Transverse colon (tissue), 4 donors: Measurements from ENCODE around the gene FCER2. TPM values are rescaled to one million over a fixed set of nuclear protein-coding genes. Genes with fewer than 3 reads are reported as not detected.
A peak's percentile ranks its signal among the peaks of the same experiment; 100 is the strongest.

Experiments
- DNase-seq: peaks from one replicate; pipeline ENCODE4 v3.0.0-alpha.2; 2019
- H3K27ac ChIP-seq, 4 donors: fragments of 200-600 bp; sonication (generic); 2 replicates each; pipeline ENCODE4 v1.5.1; 2016 to 2018; ENCODE audit warnings: inconsistent platforms in 4 of 4
- H3K27me3 ChIP-seq: fragments of 200-600 bp; sonication (generic); 2 replicates; pipeline ENCODE4 v1.5.1; 2017; ENCODE audit warnings: inconsistent platforms
- H3K36me3 ChIP-seq, 4 donors: fragments of 200-600 bp; sonication (generic); 2 replicates each; pipeline ENCODE4 v1.5.1; 2017 to 2019; ENCODE audit warnings: inconsistent platforms in 4 of 4
- H3K4me1 ChIP-seq, 4 donors: fragments of 200-600 bp; sonication (generic); 2 replicates each; pipeline ENCODE4 v1.5.1; 2017 to 2020; ENCODE audit warnings: inconsistent platforms in 4 of 4
- H3K4me3 ChIP-seq, 4 donors: fragments of 200-600 bp; sonication (generic); 1 replicate in 1 of 4; 2 replicates in 3 of 4; pipeline versions ENCODE4 v1.5.1 to v1.6.1; 2017 to 2019; ENCODE audit warnings: inconsistent platforms in 4 of 4
- H3K9me3 ChIP-seq, 2 donors: fragments of 200-600 bp; sonication (generic); 2 replicates each; pipeline ENCODE4 v1.5.1; 2017 to 2019; ENCODE audit warnings: inconsistent platforms in 2 of 2
- EP300 ChIP-seq: sonication (generic); formaldehyde crosslinking; IDR thresholded peaks from one replicate; pipeline ENCODE4 v1.6.1; 2017; ENCODE audit warnings: antibody characterized with exemption, low read depth
- POLR2A ChIP-seq: fragments of 450-650 bp; IDR thresholded peaks from one replicate; pipeline ENCODE4 v1.6.1; 2016; ENCODE audit warnings: antibody characterized with exemption, mild to moderate bottlenecking, moderate library complexity
- POLR2AphosphoS5 ChIP-seq, 3 donors: sonication (generic); formaldehyde crosslinking; IDR thresholded peaks; one replicate each; pipeline ENCODE4 v1.6.1; 2016; ENCODE audit warnings: antibody characterized with exemption in 3 of 3
- WGBS, 2 donors: methylation state at CpG; one replicate each; pipeline ENCODE4 v1.1.5; 2018; ENCODE audit warnings: low coverage in 1 of 2; 5-methylcytosine and 5-hydroxymethylcytosine counted together
- in situ Hi-C, 4 donors: fragments of 200-750 bp; cut with MboI; loops; one replicate each; pipeline versions ENCODE4 v1.15.0 to v1.15.1; 2017; ENCODE audit warnings: low sequenced_read_pairs in 3 of 4, low pct_ligation_motif_present in 1 of 4, low pct_unique_long_range_greater_than_20kb in 1 of 4
- intact Hi-C: fragments of 100-400 bp; cut with DNase I; formaldehyde crosslinking; loops from one replicate; pipeline ENCODE4 v1.15.1; 2023; ENCODE audit warnings: low total_unique reads
- total RNA-seq, 4 donors: library from RNA; depleted of rRNA; stranded (reverse); fragments of >200 nt; gene quantifications; one replicate each; pipeline ENCODE4 v1.1.0, GENCODE V29; 2016
- TF ChIP-seq, protein P1 (sequence below), 5 experiments: fragments of 200-600 bp in 3 of 5; fragments of 450-650 bp in 2 of 5; sonication (generic) in 3 of 5; IDR thresholded peaks; 1 replicate in 2 of 5; 2 replicates in 3 of 5; pipeline ENCODE4 v1.5.1; 2016 to 2017; ENCODE audit warnings: antibody characterized with exemption in 5 of 5, inconsistent platforms in 3 of 5, mild to moderate bottlenecking in 2 of 5, moderate library complexity in 1 of 5

FCER2 gene
- total RNA-seq, 4 donors from 2014 or later, result 0.27 to 10.1 (median 4.3) TPM; not detected in 1

DNA sequence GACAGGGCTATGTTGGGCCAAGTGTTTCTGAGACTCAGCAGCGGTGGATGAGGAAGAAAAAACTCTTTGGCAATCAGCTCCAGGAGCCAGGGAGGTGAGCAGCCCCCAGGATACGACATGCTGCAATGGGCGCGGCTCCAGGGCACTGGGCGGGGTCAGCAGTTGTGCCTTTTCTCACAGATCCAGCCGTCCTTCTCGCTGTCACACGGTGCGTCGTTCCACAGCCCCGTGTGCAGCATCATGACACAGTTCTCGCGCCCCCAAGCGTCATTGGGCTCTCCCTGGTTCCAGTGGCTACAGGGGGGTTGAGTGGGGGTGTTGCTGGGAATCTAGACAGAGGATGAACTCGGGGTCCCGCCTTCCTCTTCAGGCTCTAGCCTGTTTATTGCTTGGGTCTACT lies 27.3 kb upstream of the FCER2 start:
- in situ Hi-C loops (no loop called here), intact Hi-C loops (no loop called here)
- Histone ChIP-seq H3K4me3 (no peak overlapping the region), H3K27me3 (peaks cover 57% of the 10 kb centered on the region), H3K4me1 (peaks cover 0 to 7% (median 0%) of the 10 kb centered on the region in 4 donors), H3K36me3 (no peaks in the 10 kb centered on the region), H3K9me3 (no peaks in the 10 kb centered on the region), H3K27ac (no peak overlapping the region)
- TF ChIP-seq, protein P1, sequence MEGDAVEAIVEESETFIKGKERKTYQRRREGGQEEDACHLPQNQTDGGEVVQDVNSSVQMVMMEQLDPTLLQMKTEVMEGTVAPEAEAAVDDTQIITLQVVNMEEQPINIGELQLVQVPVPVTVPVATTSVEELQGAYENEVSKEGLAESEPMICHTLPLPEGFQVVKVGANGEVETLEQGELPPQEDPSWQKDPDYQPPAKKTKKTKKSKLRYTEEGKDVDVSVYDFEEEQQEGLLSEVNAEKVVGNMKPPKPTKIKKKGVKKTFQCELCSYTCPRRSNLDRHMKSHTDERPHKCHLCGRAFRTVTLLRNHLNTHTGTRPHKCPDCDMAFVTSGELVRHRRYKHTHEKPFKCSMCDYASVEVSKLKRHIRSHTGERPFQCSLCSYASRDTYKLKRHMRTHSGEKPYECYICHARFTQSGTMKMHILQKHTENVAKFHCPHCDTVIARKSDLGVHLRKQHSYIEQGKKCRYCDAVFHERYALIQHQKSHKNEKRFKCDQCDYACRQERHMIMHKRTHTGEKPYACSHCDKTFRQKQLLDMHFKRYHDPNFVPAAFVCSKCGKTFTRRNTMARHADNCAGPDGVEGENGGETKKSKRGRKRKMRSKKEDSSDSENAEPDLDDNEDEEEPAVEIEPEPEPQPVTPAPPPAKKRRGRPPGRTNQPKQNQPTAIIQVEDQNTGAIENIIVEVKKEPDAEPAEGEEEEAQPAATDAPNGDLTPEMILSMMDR (IDR thresholded peaks at IDR 0.05), result no peak
- TF ChIP-seq EP300, result no peak
- TF ChIP-seq POLR2AphosphoS5 (IDR thresholded peaks at IDR 0.05), result no peak
- no peak for TF ChIP-seq POLR2A
- no peak for DNase-seq
- WGBS, 2 donors, result 18% methylated on average over 16 of the region's 16 CpGs; no CpG with 5 or more reads in 1 of the 2 donors

DNA sequence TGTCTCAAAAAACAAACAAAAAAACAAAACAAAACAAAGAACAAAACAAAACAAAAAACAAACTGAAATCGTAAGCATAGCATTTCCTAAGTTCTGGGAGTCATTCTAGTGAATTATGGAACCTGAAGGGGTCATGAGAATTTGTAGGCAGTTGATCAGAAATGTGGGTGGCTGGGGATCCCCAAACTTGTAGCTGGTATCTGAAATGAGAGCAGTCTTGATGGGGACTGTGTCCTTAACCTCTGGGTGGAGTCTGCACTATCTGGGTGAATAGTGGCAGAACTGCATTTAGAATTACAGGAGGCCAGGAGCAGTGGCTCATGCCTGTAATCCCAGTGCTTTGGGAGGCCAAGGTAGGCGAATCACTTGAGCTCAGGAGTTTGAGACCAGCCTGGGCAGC lies 23.9 kb upstream of the FCER2 start:
- intact Hi-C loops (no loop called here), in situ Hi-C loops (no loop called here)
- no peak for DNase-seq
- H3K27ac ChIP-seq, result no peak overlapping the region
- H3K27me3 ChIP-seq, result peaks cover 38% of the 10 kb centered on the region
- H3K4me1 ChIP-seq, result peaks cover 0 to 7% (median 0%) of the 10 kb centered on the region in 4 donors
- H3K9me3 ChIP-seq, result no peaks in the 10 kb centered on the region
- H3K4me3 ChIP-seq, result no peak overlapping the region
- no peaks in the 10 kb centered on the region for H3K36me3 ChIP-seq
- 71 to 73% methylated on average over 1 to 2 of the region's 2 CpGs for whole genome bisulfite sequencing, 2 donors
- TF ChIP-seq POLR2AphosphoS5 (IDR thresholded peaks at IDR 0.05) (no peak), POLR2A (no peak), EP300 (no peak)
- TF ChIP-seq, protein P1 (IDR thresholded peaks at IDR 0.05), result no peak

DNA sequence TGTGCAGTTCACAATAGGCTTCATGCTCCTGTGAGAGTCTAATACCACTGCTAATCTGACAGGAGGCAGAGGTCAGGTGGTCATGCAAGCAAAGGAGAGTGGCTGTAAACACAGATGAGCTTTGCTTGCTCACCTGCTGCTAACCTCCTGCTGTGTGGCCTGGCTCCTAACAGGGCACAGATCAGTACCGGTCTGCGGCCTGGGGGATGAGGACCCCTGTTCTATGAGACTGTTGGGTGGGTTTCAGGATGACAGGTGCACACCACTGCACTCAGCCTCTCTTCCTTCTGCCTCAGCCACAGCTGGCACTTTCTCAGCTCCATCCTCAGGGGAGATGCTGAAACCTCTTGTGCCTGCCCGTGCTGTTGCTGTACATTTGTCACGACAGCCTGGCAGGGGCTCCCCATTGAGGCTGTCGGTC lies 20.3 kb upstream of the FCER2 start:
- in situ Hi-C loops (no loop called here), intact Hi-C loops (no loop called here)
- Histone ChIP-seq H3K4me1 (no peaks in the 10 kb centered on the region), H3K4me3 (no peak overlapping the region), H3K27ac (no peak overlapping the region), H3K36me3 (no peaks in the 10 kb centered on the region), H3K9me3 (no peaks in the 10 kb centered on the region), H3K27me3 (peaks cover 3% of the 10 kb centered on the region)
- no peak for TF ChIP-seq POLR2AphosphoS5 (IDR thresholded peaks at IDR 0.05)
- no peak for DNase-seq
- WGBS, 2 donors, result 60 to 83% methylated on average over 1 to 5 of the region's 5 CpGs

- TF ChIP-seq, protein P1 (IDR thresholded peaks at IDR 0.05), result no peak
- TF ChIP-seq POLR2AphosphoS5 (IDR thresholded peaks at IDR 0.05), result no peak
- TF ChIP-seq POLR2A, result no peak
- TF ChIP-seq EP300, result no peak
- Histone ChIP-seq H3K27ac (no peak overlapping the region), H3K4me1 (no peaks in the 10 kb centered on the region), H3K9me3 (no peaks in the 10 kb centered on the region), H3K36me3 (no peaks in the 10 kb centered on the region), H3K27me3 (no peaks in the 10 kb centered on the region), H3K4me3 (no peak overlapping the region)
- no peak for DNase-seq
- intact Hi-C loops (no loop called here), in situ Hi-C loops (no loop called here)
- WGBS, 2 donors, result 76 to 80% methylated on average over 1 to 6 of the region's 6 CpGs
These were observed 18.4 kb upstream of the FCER2 start for GRCh38 chr19:7720351-7720750.

DNA sequence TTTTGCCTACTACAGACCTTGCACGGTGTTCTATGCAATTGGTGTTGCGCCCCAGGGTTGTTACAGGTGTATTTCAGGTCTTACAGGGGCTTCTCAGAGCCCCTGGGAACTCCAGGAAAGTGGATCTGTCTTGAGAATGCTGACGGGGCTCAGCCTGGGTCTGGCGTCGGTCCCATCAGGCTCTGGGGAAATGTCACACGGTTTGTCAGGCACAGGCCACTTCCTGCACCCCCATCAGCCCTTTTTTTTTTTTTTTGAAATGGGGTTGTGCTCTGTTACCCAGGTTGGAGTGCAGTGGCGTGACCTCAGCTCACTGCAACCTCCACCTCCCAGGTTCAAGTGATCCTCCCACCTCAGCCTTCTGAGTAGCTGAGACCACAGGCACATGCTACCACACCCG lies 16.7 kb upstream of the FCER2 start:
- 56% methylated on average over 8 of the region's 8 CpGs; no CpG with 5 or more reads in 1 of the 2 donors for WGBS, 2 donors
- in situ Hi-C loops, result no loop called here
- DNase-seq, result peak; percentile 24

More for the DNA sequence above, 16.7 kb upstream of the FCER2 start:
- H3K4me1 ChIP-seq, result no peaks in the 10 kb centered on the region
- H3K9me3 ChIP-seq, result no peaks in the 10 kb centered on the region
- intact Hi-C loops, result no loop called here
- no peak overlapping the region for H3K4me3 ChIP-seq
- TF ChIP-seq POLR2AphosphoS5 (IDR thresholded peaks at IDR 0.05) (no peak), EP300 (no peak), POLR2A (no peak)
- TF ChIP-seq, protein P1 (IDR thresholded peaks at IDR 0.05), result no peak
- H3K27ac ChIP-seq, result no peak overlapping the region
- no peaks in the 10 kb centered on the region for H3K36me3 ChIP-seq
- no peaks in the 10 kb centered on the region for H3K27me3 ChIP-seq
